HFFc6 (cell line): Measurements from ENCODE around the gene ESPN. TPM values are rescaled to one million over a fixed set of nuclear protein-coding genes. Genes with fewer than 3 reads are reported as not detected.

Source experiments
- DNase-seq: peaks from one replicate; pipeline ENCODE4 v3.0.0-alpha.2; 2018
- H3K27ac Mint-ChIP-seq: 2 replicates; pipeline ENCODE4 v1.8.0; 2020; ENCODE audit warnings: mild to moderate bottlenecking, mixed read lengths
- H3K27me3 Mint-ChIP-seq: 2 replicates; pipeline ENCODE4 v1.8.0; 2021; ENCODE audit warnings: mild to moderate bottlenecking, moderate library complexity, mixed read lengths; ENCODE audit not compliant: insufficient read depth
- H3K36me3 Mint-ChIP-seq: 2 replicates; pipeline ENCODE4 v1.8.0; 2021; ENCODE audit warnings: low read depth, mixed read lengths
- H3K4me1 Mint-ChIP-seq: 2 replicates; pipeline ENCODE4 v1.8.0; 2020; ENCODE audit warnings: low read depth, mixed read lengths
- H3K4me3 Mint-ChIP-seq: 2 replicates; pipeline ENCODE4 v1.8.0; 2020; ENCODE audit warnings: mild to moderate bottlenecking, moderate library complexity, mixed read lengths
- H3K9me3 Mint-ChIP-seq: 2 replicates; pipeline ENCODE4 v1.8.0; 2020; ENCODE audit warnings: mild to moderate bottlenecking, mixed read lengths
- CTCF ChIP-seq: fragments of 200-600 bp; sonication (generic); IDR thresholded peaks from 2 replicates; pipeline ENCODE4 v1.5.0; 2021; ENCODE audit warnings: antibody characterized with exemption, mild to moderate bottlenecking
- total RNA-seq, 6 experiments: library from RNA; stranded (reverse); fragmentation: NEBNext Ultra II Directional; extraction: Animal tissue kit (Norgen Biotek cat#: 25700); gene quantifications; 2 replicates in 1 of 6; 3 replicates in 5 of 6; pipeline ENCODE4 v1.2.3, GENCODE V29; 2021

Gene ESPN
- total RNA-seq, 6 experiments from 2014 or later = not detected

GRCh38 chr1:6507461-6507911, 82.9 kb downstream of the ESPN start:
- H3K27me3 Mint-ChIP-seq = peaks cover 6% of the 10 kb centered on the region; the same call in 1 of the 2 replicates
- H3K4me1 Mint-ChIP-seq = no peaks in the 10 kb centered on the region
- no peak for TF ChIP-seq CTCF
- H3K4me3 Mint-ChIP-seq = no peak overlapping the region
- H3K36me3 Mint-ChIP-seq = no peaks in the 10 kb centered on the region
- no peaks in the 10 kb centered on the region for H3K9me3 Mint-ChIP-seq
- H3K27ac Mint-ChIP-seq = no peak overlapping the region
- no peak for DNase-seq

- no peak for TF ChIP-seq CTCF
- no peak for DNase-seq
- H3K27ac Mint-ChIP-seq = no peak overlapping the region
- no peaks in the 10 kb centered on the region for H3K4me1 Mint-ChIP-seq
- no peaks in the 10 kb centered on the region for H3K9me3 Mint-ChIP-seq
- no peak overlapping the region for H3K4me3 Mint-ChIP-seq
- H3K36me3 Mint-ChIP-seq = no peaks in the 10 kb centered on the region
- H3K27me3 Mint-ChIP-seq = peaks cover 6% of the 10 kb centered on the region; the same call in 1 of the 2 replicates
Measured at GRCh38 chr1:6508154-6508815, 83.7 kb downstream of the ESPN start.

GRCh38 chr1:6508816-6509189, 84.2 kb downstream of the ESPN start:
- Mint-ChIP-seq H3K9me3 (no peaks in the 10 kb centered on the region), H3K27ac (no peak overlapping the region), H3K4me3 (no peak overlapping the region), H3K4me1 (no peaks in the 10 kb centered on the region), H3K27me3 (peaks cover 6% of the 10 kb centered on the region; the same call in 1 of the 2 replicates), H3K36me3 (no peaks in the 10 kb centered on the region)
- TF ChIP-seq CTCF = no peak
- DNase-seq = no peak

- DNase-seq = no peak
Measured at GRCh38 chr1:6509220-6509918, 84.8 kb downstream of the ESPN start.

GRCh38 chr1:6509919-6510291, 85.3 kb downstream of the ESPN start:
- Mint-ChIP-seq H3K27me3 (peaks cover 6% of the 10 kb centered on the region; the same call in 1 of the 2 replicates), H3K36me3 (no peaks in the 10 kb centered on the region), H3K4me3 (no peak overlapping the region), H3K4me1 (no peaks in the 10 kb centered on the region), H3K27ac (no peak overlapping the region), H3K9me3 (no peaks in the 10 kb centered on the region)
- no peak for TF ChIP-seq CTCF
- no peak for DNase-seq

More at GRCh38 chr1:6509220-6509918, 84.8 kb downstream of the ESPN start:
- Mint-ChIP-seq H3K27me3 (peaks cover 6% of the 10 kb centered on the region; the same call in 1 of the 2 replicates), H3K4me1 (no peaks in the 10 kb centered on the region), H3K4me3 (no peak overlapping the region), H3K36me3 (no peaks in the 10 kb centered on the region), H3K27ac (no peak overlapping the region), H3K9me3 (no peaks in the 10 kb centered on the region)
- no peak for TF ChIP-seq CTCF
